ENCODE data around the gene CDX1.
A peak's percentile ranks its signal among the peaks of the same experiment; 100 is the strongest.

The CDX1 gene

GRCh38 chr5:150132740-150133139 is 33.8 kb upstream of the CDX1 start:
- Histone ChIP-seq H3K4me1 (ENCODE audit: insufficient read depth, insufficient read length) (peaks cover 29% of the 10 kb centered on the region), H3K4me3 (ENCODE audit: insufficient read length, low read depth) (no peak overlapping the region), H3K9me3 (ENCODE audit: insufficient read depth, low read length) (no peaks in the 10 kb centered on the region), H3K27me3 (ENCODE audit: insufficient read depth, insufficient read length) (peaks cover 32% of the 10 kb centered on the region), H3K36me3 (ENCODE audit: insufficient read depth, insufficient read length, low read length) (peaks cover 87% of the 10 kb centered on the region), H3K9ac (ENCODE audit: insufficient read length, low read depth) (no peak overlapping the region)
- TF ChIP-seq SUZ12 (IDR thresholded peaks at IDR 0.05; ENCODE audit: extremely low read depth, insufficient read depth, insufficient read length): no peak
- no peak for TF ChIP-seq YY1 (IDR thresholded peaks at IDR 0.05; ENCODE audit: insufficient read depth, insufficient read length)
- TF ChIP-seq ZNF274 (IDR thresholded peaks at IDR 0.05; ENCODE audit: low read depth, low read length): no peak
- DNase-seq (ENCODE audit: low read depth, low spot score): no peak

GRCh38 chr5:150133581-150134197 is 32.9 kb upstream of the CDX1 start:
- Histone ChIP-seq H3K36me3 (ENCODE audit: insufficient read depth, insufficient read length, low read length) (peaks cover 77% of the 10 kb centered on the region), H3K9ac (ENCODE audit: insufficient read length, low read depth) (no peak overlapping the region), H3K27me3 (ENCODE audit: insufficient read depth, insufficient read length) (peaks cover 29% of the 10 kb centered on the region), H3K4me1 (ENCODE audit: insufficient read depth, insufficient read length) (peaks cover 37% of the 10 kb centered on the region), H3K4me3 (ENCODE audit: insufficient read length, low read depth) (no peak overlapping the region), H3K9me3 (ENCODE audit: insufficient read depth, low read length) (no peaks in the 10 kb centered on the region)
- no peak for DNase-seq (ENCODE audit: low read depth, low spot score)
- TF ChIP-seq YY1 (IDR thresholded peaks at IDR 0.05; ENCODE audit: insufficient read depth, insufficient read length) (no peak), SUZ12 (IDR thresholded peaks at IDR 0.05; ENCODE audit: extremely low read depth, insufficient read depth, insufficient read length) (no peak), ZNF274 (IDR thresholded peaks at IDR 0.05; ENCODE audit: low read depth, low read length) (no peak)

GRCh38 chr5:150134198-150134588 is 32.4 kb upstream of the CDX1 start:
- Histone ChIP-seq H3K36me3 (ENCODE audit: insufficient read depth, insufficient read length, low read length) (peaks cover 72% of the 10 kb centered on the region), H3K4me3 (ENCODE audit: insufficient read length, low read depth) (no peak overlapping the region), H3K9ac (ENCODE audit: insufficient read length, low read depth) (no peak overlapping the region), H3K27me3 (ENCODE audit: insufficient read depth, insufficient read length) (peaks cover 27% of the 10 kb centered on the region), H3K4me1 (ENCODE audit: insufficient read depth, insufficient read length) (peaks cover 40% of the 10 kb centered on the region), H3K9me3 (ENCODE audit: insufficient read depth, low read length) (no peaks in the 10 kb centered on the region)
- TF ChIP-seq SUZ12 (IDR thresholded peaks at IDR 0.05; ENCODE audit: extremely low read depth, insufficient read depth, insufficient read length): no peak
- no peak for TF ChIP-seq YY1 (IDR thresholded peaks at IDR 0.05; ENCODE audit: insufficient read depth, insufficient read length)
- TF ChIP-seq ZNF274 (IDR thresholded peaks at IDR 0.05; ENCODE audit: low read depth, low read length): no peak
- no peak for DNase-seq (ENCODE audit: low read depth, low spot score)

GRCh38 chr5:150135557-150136304 is 30.8 kb upstream of the CDX1 start:
- DNase-seq (ENCODE audit: low read depth, low spot score): no peak
- peaks cover 57% of the 10 kb centered on the region for H3K36me3 ChIP-seq (ENCODE audit: insufficient read depth, insufficient read length, low read length)
- TF ChIP-seq YY1 (IDR thresholded peaks at IDR 0.05; ENCODE audit: insufficient read depth, insufficient read length): no peak
- no peak for TF ChIP-seq ZNF274 (IDR thresholded peaks at IDR 0.05; ENCODE audit: low read depth, low read length)
- TF ChIP-seq SUZ12 (IDR thresholded peaks at IDR 0.05; ENCODE audit: extremely low read depth, insufficient read depth, insufficient read length): no peak
- H3K9me3 ChIP-seq (ENCODE audit: insufficient read depth, low read length): no peaks in the 10 kb centered on the region
- H3K27me3 ChIP-seq (ENCODE audit: insufficient read depth, insufficient read length): peaks cover 23% of the 10 kb centered on the region
- no peak overlapping the region for H3K4me3 ChIP-seq (ENCODE audit: insufficient read length, low read depth)
- H3K9ac ChIP-seq (ENCODE audit: insufficient read length, low read depth): no peak overlapping the region
- peaks cover 39% of the 10 kb centered on the region for H3K4me1 ChIP-seq (ENCODE audit: insufficient read depth, insufficient read length)

GRCh38 chr5:150136305-150137167 is 30.0 kb upstream of the CDX1 start:
- peaks cover 55% of the 10 kb centered on the region for H3K36me3 ChIP-seq (ENCODE audit: insufficient read depth, insufficient read length, low read length)
- TF ChIP-seq ZNF274 (IDR thresholded peaks at IDR 0.05; ENCODE audit: low read depth, low read length) (no peak), SUZ12 (IDR thresholded peaks at IDR 0.05; ENCODE audit: extremely low read depth, insufficient read depth, insufficient read length) (no peak), YY1 (IDR thresholded peaks at IDR 0.05; ENCODE audit: insufficient read depth, insufficient read length) (no peak)
- no peaks in the 10 kb centered on the region for H3K9me3 ChIP-seq (ENCODE audit: insufficient read depth, low read length)
- H3K4me1 ChIP-seq (ENCODE audit: insufficient read depth, insufficient read length): peaks cover 36% of the 10 kb centered on the region
- DNase-seq (ENCODE audit: low read depth, low spot score): no peak
- H3K4me3 ChIP-seq (ENCODE audit: insufficient read length, low read depth): no peak overlapping the region
- H3K27me3 ChIP-seq (ENCODE audit: insufficient read depth, insufficient read length): peaks cover 20% of the 10 kb centered on the region
- H3K9ac ChIP-seq (ENCODE audit: insufficient read length, low read depth): peak overlapping the region; percentile 26

- DNase-seq (ENCODE audit: low read depth, low spot score): peak; percentile 69
- Histone ChIP-seq H3K9me3 (ENCODE audit: insufficient read depth, low read length) (no peaks in the 10 kb centered on the region), H3K4me1 (ENCODE audit: insufficient read depth, insufficient read length) (peaks cover 42% of the 10 kb centered on the region), H3K27me3 (ENCODE audit: insufficient read depth, insufficient read length) (peaks cover 19% of the 10 kb centered on the region), H3K36me3 (ENCODE audit: insufficient read depth, insufficient read length, low read length) (peaks cover 47% of the 10 kb centered on the region), H3K9ac (ENCODE audit: insufficient read length, low read depth) (peak overlapping the region; percentile 44), H3K4me3 (ENCODE audit: insufficient read length, low read depth) (no peak overlapping the region)
- TF ChIP-seq YY1 (IDR thresholded peaks at IDR 0.05; ENCODE audit: insufficient read depth, insufficient read length) (no peak), ZNF274 (IDR thresholded peaks at IDR 0.05; ENCODE audit: low read depth, low read length) (no peak), SUZ12 (IDR thresholded peaks at IDR 0.05; ENCODE audit: extremely low read depth, insufficient read depth, insufficient read length) (no peak)
Observed at GRCh38 chr5:150137168-150137957, 29.2 kb upstream of the CDX1 start.

Measured in NT2/D1 (cell line).